ENCODE data around the gene AKAP8L.

The AKAP8L gene

DNA sequence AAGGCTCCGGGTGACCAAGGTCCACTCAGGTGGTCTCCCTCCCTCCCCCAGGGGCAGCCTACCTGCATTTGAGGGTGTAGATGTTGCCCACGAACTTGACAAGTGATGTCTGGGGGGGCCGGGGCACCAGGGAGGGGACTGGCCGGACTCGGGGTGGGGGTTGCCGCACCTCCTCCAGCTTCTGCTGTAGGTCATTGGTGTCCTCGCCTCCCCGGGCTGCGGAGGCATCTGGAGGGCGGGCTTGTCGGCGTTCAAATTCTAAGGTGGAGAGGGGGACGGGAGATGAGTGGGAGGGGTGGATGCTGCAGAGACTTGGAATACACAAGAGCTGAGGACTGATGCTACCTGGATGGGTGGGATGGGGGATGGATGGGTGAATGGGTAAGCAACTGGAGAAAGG is 5.3 kb upstream of the AKAP8L start:
- Mint-ChIP-seq H3K9me3 (no peaks in the 10 kb centered on the region), H3K27me3 (ENCODE audit: low read depth) (no peaks in the 10 kb centered on the region), H3K4me3 (no peak overlapping the region), H3K36me3 (ENCODE audit: low read depth) (peaks cover 50% of the 10 kb centered on the region), H3K27ac (no peak overlapping the region), H3K4me1 (peaks cover 37% of the 10 kb centered on the region)
- TF ChIP-seq, protein P1, sequence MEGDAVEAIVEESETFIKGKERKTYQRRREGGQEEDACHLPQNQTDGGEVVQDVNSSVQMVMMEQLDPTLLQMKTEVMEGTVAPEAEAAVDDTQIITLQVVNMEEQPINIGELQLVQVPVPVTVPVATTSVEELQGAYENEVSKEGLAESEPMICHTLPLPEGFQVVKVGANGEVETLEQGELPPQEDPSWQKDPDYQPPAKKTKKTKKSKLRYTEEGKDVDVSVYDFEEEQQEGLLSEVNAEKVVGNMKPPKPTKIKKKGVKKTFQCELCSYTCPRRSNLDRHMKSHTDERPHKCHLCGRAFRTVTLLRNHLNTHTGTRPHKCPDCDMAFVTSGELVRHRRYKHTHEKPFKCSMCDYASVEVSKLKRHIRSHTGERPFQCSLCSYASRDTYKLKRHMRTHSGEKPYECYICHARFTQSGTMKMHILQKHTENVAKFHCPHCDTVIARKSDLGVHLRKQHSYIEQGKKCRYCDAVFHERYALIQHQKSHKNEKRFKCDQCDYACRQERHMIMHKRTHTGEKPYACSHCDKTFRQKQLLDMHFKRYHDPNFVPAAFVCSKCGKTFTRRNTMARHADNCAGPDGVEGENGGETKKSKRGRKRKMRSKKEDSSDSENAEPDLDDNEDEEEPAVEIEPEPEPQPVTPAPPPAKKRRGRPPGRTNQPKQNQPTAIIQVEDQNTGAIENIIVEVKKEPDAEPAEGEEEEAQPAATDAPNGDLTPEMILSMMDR (IDR thresholded peaks at IDR 0.05; ENCODE audit: unreplicated experiment in 3 of 3), result no peak

DNA sequence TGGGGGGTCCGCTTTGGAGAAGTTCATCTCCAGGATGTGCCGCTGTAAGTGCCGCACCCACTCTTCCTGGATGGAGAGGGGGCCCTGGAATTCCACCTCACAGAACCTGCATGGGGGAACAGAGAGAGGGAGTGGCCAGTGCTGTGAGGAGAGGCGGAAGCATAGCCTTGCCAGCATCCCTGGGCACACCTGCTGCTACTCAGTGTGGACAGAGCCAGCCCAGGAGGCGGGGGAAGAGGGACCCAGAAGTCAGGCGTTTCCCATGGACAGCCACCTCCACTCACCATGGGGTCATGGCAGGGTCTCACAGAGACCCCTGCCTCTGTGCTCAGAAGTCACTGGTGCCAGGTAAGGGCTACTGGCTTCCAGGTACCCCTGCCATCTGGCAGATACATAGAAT is 4.3 kb upstream of the AKAP8L start:
- no peaks in the 10 kb centered on the region for H3K27me3 Mint-ChIP-seq (ENCODE audit: low read depth)
- H3K36me3 Mint-ChIP-seq (ENCODE audit: low read depth), result peaks cover 50% of the 10 kb centered on the region
- no peaks in the 10 kb centered on the region for H3K9me3 Mint-ChIP-seq
- H3K27ac Mint-ChIP-seq, result no peak overlapping the region
- H3K4me1 Mint-ChIP-seq, result peaks cover 43% of the 10 kb centered on the region
- no peak overlapping the region for H3K4me3 Mint-ChIP-seq
- TF ChIP-seq, protein P1 (IDR thresholded peaks at IDR 0.05; ENCODE audit: unreplicated experiment in 3 of 3), result no peak

DNA sequence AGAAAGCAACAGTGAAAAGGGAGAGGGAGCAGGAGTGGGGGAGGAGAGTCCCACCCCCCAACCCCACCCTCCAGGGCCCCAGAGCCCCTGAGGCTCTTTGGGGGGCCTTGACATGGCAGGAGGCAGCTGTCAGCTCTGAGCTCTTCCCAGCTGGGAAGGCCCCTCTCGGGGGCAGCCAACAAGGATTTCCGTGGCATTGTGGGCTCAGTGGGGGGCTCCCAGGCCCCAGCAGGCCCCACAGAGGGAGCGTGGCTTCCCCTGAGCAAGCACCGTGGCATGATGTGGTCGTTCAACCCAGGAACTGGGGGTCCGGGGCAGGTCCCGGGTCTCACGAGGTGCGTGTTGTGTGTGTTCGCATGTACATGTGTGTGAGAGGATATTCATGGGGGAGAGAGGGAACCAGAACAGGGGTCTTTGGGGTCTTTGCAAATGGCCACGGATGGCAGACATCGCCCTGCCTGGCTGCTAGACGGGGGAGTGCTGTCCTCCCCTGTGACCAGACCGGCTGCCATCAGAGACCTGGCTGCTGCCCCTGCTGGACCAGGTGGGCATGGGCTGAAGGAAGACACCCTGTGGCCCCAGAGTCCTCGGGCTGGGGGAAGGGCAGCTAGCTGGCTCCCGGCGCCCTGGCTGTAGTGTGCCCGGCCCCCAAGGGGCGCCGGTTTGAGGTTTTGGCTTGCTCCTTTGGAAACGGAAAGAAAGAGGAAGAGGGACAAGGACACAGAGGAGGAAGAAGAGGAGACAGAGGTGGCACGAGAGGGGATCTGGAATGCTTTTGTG is 3.7 kb upstream of the AKAP8L start:
- Mint-ChIP-seq H3K27ac (peak overlapping the region in 2 of 3 experiments; percentile 71 to 90), H3K4me1 (peaks cover 49% of the 10 kb centered on the region), H3K36me3 (ENCODE audit: low read depth) (peaks cover 48% of the 10 kb centered on the region)

DNA sequence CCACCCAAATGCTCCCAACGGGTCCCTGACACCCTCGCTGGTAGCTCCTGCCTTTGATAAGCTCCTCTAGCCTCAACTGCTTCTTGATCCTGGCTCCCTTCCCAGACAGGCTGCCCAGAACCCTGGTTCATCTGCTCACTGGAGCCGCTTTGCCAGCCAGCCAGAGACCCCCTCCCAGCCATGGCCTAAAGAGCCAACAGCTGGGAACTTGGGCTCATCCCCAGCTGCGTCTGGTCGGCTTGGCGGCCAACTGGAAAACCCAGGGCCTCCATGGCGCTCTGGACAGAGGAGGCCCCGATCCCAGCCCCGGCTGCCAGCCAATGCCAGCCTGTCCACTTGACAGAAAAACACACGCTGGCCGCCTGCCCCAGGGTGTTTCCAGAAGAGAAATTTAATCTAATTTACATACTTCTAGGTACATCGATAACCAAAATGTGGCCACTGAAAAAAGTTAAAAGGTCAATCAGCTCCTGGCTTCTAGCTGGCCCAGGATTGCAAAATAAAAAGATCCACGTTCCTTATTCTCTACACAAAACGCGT is 3.0 kb upstream of the AKAP8L start:
- Mint-ChIP-seq H3K4me3 (peak overlapping the region in 2 of 3 experiments; percentile 38 to 76), H3K36me3 (ENCODE audit: low read depth) (peaks cover 46% of the 10 kb centered on the region), H3K4me1 (peaks cover 56% of the 10 kb centered on the region), H3K9me3 (no peaks in the 10 kb centered on the region), H3K27me3 (ENCODE audit: low read depth) (no peaks in the 10 kb centered on the region), H3K27ac (peak overlapping the region in 2 of 3 experiments; percentile 71 to 90)
- TF ChIP-seq, protein P1 (IDR thresholded peaks at IDR 0.05; ENCODE audit: unreplicated experiment in 3 of 3), result no peak

More for the DNA sequence above, 3.7 kb upstream of the AKAP8L start:
- H3K9me3 Mint-ChIP-seq, result no peaks in the 10 kb centered on the region
- TF ChIP-seq, protein P1 (IDR thresholded peaks at IDR 0.05; ENCODE audit: unreplicated experiment in 3 of 3), result no peak
- H3K4me3 Mint-ChIP-seq, result peak overlapping the region in 1 of 3 experiments; percentile 76
- H3K27me3 Mint-ChIP-seq (ENCODE audit: low read depth), result no peaks in the 10 kb centered on the region

DNA sequence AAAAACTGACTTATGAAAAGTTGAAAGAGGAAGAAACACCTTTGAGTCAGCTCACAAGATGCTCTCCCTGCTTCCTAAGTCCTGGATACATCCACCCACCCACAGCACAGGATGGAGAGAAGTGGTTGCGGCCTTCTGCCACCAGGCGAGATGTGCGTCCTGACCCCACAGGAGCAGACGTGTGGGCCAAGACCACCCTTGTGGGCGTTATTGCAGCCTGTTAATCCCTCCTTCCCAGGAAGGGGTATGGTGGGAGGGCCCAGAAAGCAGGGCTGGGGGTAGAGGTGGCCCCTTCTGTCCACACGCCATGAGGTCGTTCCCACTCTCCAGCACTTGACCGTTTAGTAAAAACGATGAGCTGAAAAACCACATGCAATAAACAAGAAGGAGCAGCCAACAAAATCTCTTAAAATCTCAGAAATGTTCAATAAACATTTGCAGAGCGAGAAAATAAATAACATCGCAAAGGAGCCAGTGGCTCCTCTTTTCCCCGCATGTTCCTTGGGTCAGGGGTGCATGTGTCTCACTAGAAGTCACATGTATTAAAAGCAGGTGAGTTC is 2.4 kb upstream of the AKAP8L start:
- Mint-ChIP-seq H3K4me1 (peaks cover 58% of the 10 kb centered on the region), H3K36me3 (ENCODE audit: low read depth) (peaks cover 46% of the 10 kb centered on the region), H3K9me3 (no peaks in the 10 kb centered on the region), H3K27me3 (ENCODE audit: low read depth) (no peaks in the 10 kb centered on the region), H3K27ac (peak overlapping the region in 2 of 3 experiments; percentile 71 to 90), H3K4me3 (peak overlapping the region in 2 of 3 experiments; percentile 38 to 76)
- TF ChIP-seq, protein P1 (IDR thresholded peaks at IDR 0.05; ENCODE audit: unreplicated experiment in 3 of 3), result no peak
